ENCODE results near the gene SET. TPM values are rescaled to one million over a fixed set of nuclear protein-coding genes. Genes with fewer than 3 reads are reported as not detected.

SET gene
- total and polyA plus RNA-seq, 2 donors (not counting 3 experiments of a cell fraction or from before 2014, with no cell fraction given) = 61.1 to 483 TPM

DNA sequence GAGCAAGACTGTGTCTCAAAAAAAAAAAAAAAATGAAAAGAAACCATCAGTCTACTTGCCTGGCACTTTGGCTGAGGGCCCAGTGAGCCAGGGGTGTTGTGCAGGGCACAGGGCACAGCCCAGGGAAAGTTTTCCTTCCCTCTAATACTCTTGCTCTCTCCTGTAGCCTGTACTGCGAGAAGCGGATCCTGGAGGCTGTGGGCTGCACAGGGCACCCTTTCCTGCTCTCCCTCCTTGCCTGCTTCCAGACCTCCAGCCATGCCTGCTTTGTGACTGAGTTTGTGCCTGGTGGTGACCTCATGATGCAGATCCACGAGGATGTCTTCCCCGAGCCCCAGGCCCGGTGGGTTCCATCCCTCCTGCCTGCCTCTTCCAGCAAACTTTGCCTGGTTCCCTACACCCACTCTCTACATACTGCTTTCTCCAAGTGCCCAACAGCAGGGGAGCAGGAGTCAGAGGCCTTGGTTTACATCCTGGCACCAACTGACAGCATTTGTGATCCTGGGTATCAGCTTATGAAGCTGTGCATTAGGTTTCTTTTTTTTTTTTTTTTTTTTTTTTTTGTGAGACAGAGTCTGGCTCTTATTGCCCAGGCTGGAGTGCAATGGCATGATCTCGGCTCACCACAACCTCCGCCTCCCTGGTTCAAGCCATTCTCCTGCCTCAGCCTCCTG lies 27.7 kb downstream of the SET start:
- Histone ChIP-seq H3K9me1 (replicated peaks; ENCODE audit: control insufficient read depth, extremely low read depth, insufficient read depth, low read length) (no peaks in the 10 kb centered on the region), H3K9me3 (replicated peaks; ENCODE audit: control insufficient read depth, insufficient read depth, low read length) (no peaks in the 10 kb centered on the region), H3K4me3 (replicated peaks in 1 of 3; ENCODE audit: insufficient read depth in 1 of 3, low read depth in 1 of 3, low read length in 3 of 3) (no peak overlapping the region), H3K27ac (ENCODE audit: insufficient read depth, low read depth, low read length) (no peak overlapping the region), H3K36me3 (ENCODE audit: control insufficient read depth in 2 of 2, extremely low read depth in 1 of 2, insufficient read depth in 2 of 2, low read length in 2 of 2) (peaks cover 2 to 24% of the 10 kb centered on the region in 2 experiments), H3K4me1 (ENCODE audit: control insufficient read depth, extremely low read depth, insufficient read depth, low read length) (no peaks in the 10 kb centered on the region), H3K27me3 (ENCODE audit: control insufficient read depth in 2 of 2, insufficient read depth in 2 of 2, low read length in 2 of 2) (no peaks in the 10 kb centered on the region), H2AFZ (ENCODE audit: low read depth, low read length) (no peak overlapping the region), H4K20me1 (replicated peaks; ENCODE audit: control insufficient read depth, extremely low read depth, insufficient read depth, low read length) (no peaks in the 10 kb centered on the region), H3K9ac (replicated peaks; ENCODE audit: extremely low read depth, insufficient read depth, low read length) (no peak overlapping the region), H3K4me2 (ENCODE audit: insufficient read depth, low read length) (no peak overlapping the region), H3K79me2 (ENCODE audit: control insufficient read depth, insufficient read depth, low read length) (no peaks in the 10 kb centered on the region)
- BruUV-seq (replicated peaks) = no TSS peak
- intact Hi-C loops (cut with micrococcal nuclease) (no loop called here), dilution Hi-C loops (cut with MboI; ENCODE audit: extremely low pct_ligation_motif_present, low sequenced_read_pairs) (no loop called here)
- CTCF ChIA-PET = no interaction called here
- FAIRE-seq (no peak), DNase-seq (ENCODE audit: low read depth, low spot score) (no peak)
- POLR2A ChIA-PET = interaction anchor here (0.7 kb wide), 2 partner anchors 11 to 13 kb away, joined by 6 read pairs; no protein-coding TSS in a partner anchor
- TF ChIP-seq MYC (IDR thresholded peaks at IDR 0.05; ENCODE audit: low read depth, low read length) (no peak), POLR2AphosphoS5 (IDR thresholded peaks at IDR 0.05; ENCODE audit: insufficient read depth, low read depth, low read length) (no peak), JUN (IDR thresholded peaks at IDR 0.05; ENCODE audit: borderline replicate concordance, insufficient read depth, insufficient read length, low read depth) (no peak), GATA2 (IDR thresholded peaks at IDR 0.05; ENCODE audit: insufficient read depth, insufficient read length, low read depth, low read length) (no peak), POLR2A (IDR thresholded peaks at IDR 0.05; ENCODE audit: low read depth, low read length) (no peak), FOS (IDR thresholded peaks at IDR 0.05; ENCODE audit: borderline replicate concordance, insufficient read depth, low read length) (no peak), EZH2 (IDR thresholded peaks at IDR 0.05; ENCODE audit: borderline replicate concordance, low read depth, low read length, severe bottlenecking) (no peak)
- TF ChIP-seq, protein P1, sequence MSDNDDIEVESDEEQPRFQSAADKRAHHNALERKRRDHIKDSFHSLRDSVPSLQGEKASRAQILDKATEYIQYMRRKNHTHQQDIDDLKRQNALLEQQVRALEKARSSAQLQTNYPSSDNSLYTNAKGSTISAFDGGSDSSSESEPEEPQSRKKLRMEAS (IDR thresholded peaks at IDR 0.05; ENCODE audit: insufficient read depth, insufficient read length) = no peak
- TF ChIP-seq, protein P2, sequence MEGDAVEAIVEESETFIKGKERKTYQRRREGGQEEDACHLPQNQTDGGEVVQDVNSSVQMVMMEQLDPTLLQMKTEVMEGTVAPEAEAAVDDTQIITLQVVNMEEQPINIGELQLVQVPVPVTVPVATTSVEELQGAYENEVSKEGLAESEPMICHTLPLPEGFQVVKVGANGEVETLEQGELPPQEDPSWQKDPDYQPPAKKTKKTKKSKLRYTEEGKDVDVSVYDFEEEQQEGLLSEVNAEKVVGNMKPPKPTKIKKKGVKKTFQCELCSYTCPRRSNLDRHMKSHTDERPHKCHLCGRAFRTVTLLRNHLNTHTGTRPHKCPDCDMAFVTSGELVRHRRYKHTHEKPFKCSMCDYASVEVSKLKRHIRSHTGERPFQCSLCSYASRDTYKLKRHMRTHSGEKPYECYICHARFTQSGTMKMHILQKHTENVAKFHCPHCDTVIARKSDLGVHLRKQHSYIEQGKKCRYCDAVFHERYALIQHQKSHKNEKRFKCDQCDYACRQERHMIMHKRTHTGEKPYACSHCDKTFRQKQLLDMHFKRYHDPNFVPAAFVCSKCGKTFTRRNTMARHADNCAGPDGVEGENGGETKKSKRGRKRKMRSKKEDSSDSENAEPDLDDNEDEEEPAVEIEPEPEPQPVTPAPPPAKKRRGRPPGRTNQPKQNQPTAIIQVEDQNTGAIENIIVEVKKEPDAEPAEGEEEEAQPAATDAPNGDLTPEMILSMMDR (IDR thresholded peaks at IDR 0.05; ENCODE audit: extremely low read depth in 1 of 2, insufficient read depth in 1 of 2, low read depth in 1 of 2, low read length in 2 of 2) = no peak
